Naive thymus-derived CD8-positive, alpha-beta T cell (primary cell): ENCODE results near the gene CYP2A7. TPM values are rescaled to one million over a fixed set of nuclear protein-coding genes. Genes with fewer than 3 reads are reported as not detected.
"Not testable (repeated sequence)": the region's sequence is repeated elsewhere in the genome, so short reads cannot be mapped to it uniquely, and the experiment has no call there.

Experiments used
- ATAC-seq, 2 donors: fragments of 150-1000 bp; cut with Tn5 transposase in 1 of 2; sonication (Bioruptor Pico), chemical (Tn5 transposase) in 1 of 2; 1 replicate in 1 of 2; 2 replicates in 1 of 2; pipeline ENCODE4 v1.10.0; 2021; ENCODE audit warnings: mild to moderate bottlenecking in 2 of 2, moderate library complexity in 2 of 2
- POLR2A ChIA-PET: fragments of 350-600 bp; sonication (Branson Sonifier 250); formaldehyde crosslinking; loops from one replicate; lab custom pipeline; 2021; ENCODE audit warnings: antibody characterized with exemption; lab: Charles Lee
- DNase-seq, 10 donors: peaks; one replicate each; pipeline versions ENCODE4 v3.0.0 to v3.0.0-alpha.2; 2020 to 2022
- H3K27ac Mint-ChIP-seq, 10 donors: one replicate each; pipeline ENCODE4 v1.8.0; 2020 to 2022; ENCODE audit warnings: mild to moderate bottlenecking in 10 of 10, mixed read lengths in 10 of 10, moderate library complexity in 4 of 10, inconsistent platforms in 1 of 10
- H3K27me3 Mint-ChIP-seq, 5 donors: one replicate each; pipeline ENCODE4 v1.8.0; 2021 to 2022; ENCODE audit warnings: mixed read lengths in 5 of 5
- H3K36me3 Mint-ChIP-seq, 3 donors: one replicate each; pipeline ENCODE4 v1.8.0; 2020 to 2022; ENCODE audit warnings: mixed read lengths in 3 of 3, mild to moderate bottlenecking in 2 of 3, inconsistent platforms in 1 of 3
- H3K4me1 Mint-ChIP-seq, 4 donors: one replicate each; pipeline ENCODE4 v1.8.0; 2021 to 2022; ENCODE audit warnings: mixed read lengths in 4 of 4
- H3K4me3 Mint-ChIP-seq, 10 donors: one replicate each; pipeline ENCODE4 v1.8.0; 2020 to 2022; ENCODE audit warnings: mild to moderate bottlenecking in 10 of 10, mixed read lengths in 10 of 10, moderate library complexity in 6 of 10, inconsistent platforms in 1 of 10
- H3K9me3 Mint-ChIP-seq, 9 donors: one replicate each; pipeline ENCODE4 v1.8.0; 2020 to 2022; ENCODE audit warnings: mixed read lengths in 9 of 9, mild to moderate bottlenecking in 3 of 9, inconsistent platforms in 1 of 9, moderate library complexity in 1 of 9
- polyA plus RNA-seq, 3 donors: library from polyadenylated mRNA; unstranded; fragments of 300-500 nt; fragmentation: Illumina TruSeq; gene quantifications; one replicate each; pipeline ENCODE4 v1.2.3, GENCODE V29; 2021
- total RNA-seq, 8 experiments: library from RNA in 2 of 8; stranded (reverse) in 2 of 8; gene quantifications; one replicate each; pipeline ENCODE4 v1.2.3 and lab custom pipeline; 2021 to 2026

Gene CYP2A7
- total and polyA plus RNA-seq, 5 experiments from 2014 or later, result not detected

DNA sequence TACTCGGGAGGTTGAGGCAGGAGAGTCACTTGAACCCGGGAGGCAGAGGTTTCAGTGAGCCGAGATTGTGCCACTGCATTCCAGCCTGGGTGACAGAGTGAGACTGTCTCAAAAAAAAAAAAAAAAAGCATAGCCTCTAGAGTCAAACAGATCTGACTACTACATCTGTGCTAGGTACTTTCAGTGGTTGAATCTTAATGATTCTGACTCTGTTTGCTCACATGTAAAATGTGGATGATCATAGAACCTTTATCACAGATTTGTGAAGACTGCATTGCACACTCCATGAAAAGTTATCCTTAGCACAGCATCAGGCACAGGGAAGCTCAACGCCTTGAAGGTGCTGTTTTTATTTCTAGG, 49.6 kb downstream of the CYP2A7 start:
- Mint-ChIP-seq H3K27ac (peak overlapping the region in 7 of 10 donors; percentile 25 to 96 (median 87)), H3K4me1 (peaks cover 2 to 23% (median 18%) of the 10 kb centered on the region in 4 donors)
- POLR2A ChIA-PET, result interaction anchor here (0.6 to 0.7 kb wide), 2 partner anchors 282 to 1054 kb away, joined by 3 read pairs; partner anchors contain the start of gene CYP2F1
- not testable (repeated sequence) for H3K9me3 Mint-ChIP-seq, DNase-seq, H3K36me3 Mint-ChIP-seq, H3K27me3 Mint-ChIP-seq, H3K4me3 Mint-ChIP-seq, ATAC-seq

- Mint-ChIP-seq H3K27me3 (no peaks in the 10 kb centered on the region), H3K9me3 (peaks cover 0 to 3% (median 0%) of the 10 kb centered on the region in 9 donors), H3K4me3 (no peak overlapping the region), H3K4me1 (peaks cover 8 to 29% (median 24%) of the 10 kb centered on the region in 4 donors), H3K36me3 (peaks cover 0 to 5% (median 0%) of the 10 kb centered on the region in 3 donors), H3K27ac (peak overlapping the region; percentile 22 to 97 (median 70))
- DNase-seq (no peak), ATAC-seq (no peak)
- POLR2A ChIA-PET, result no interaction called here
Measured at GRCh38 chr19:40831502-40832430, 50.3 kb downstream of the CYP2A7 start.

- H3K4me3 Mint-ChIP-seq, ATAC-seq, POLR2A ChIA-PET, H3K9me3 Mint-ChIP-seq, DNase-seq, H3K27me3 Mint-ChIP-seq, H3K36me3 Mint-ChIP-seq: not testable (repeated sequence)
- Mint-ChIP-seq H3K27ac (peak overlapping the region in 7 of 10 donors; percentile 45 to 97 (median 96)), H3K4me1 (peaks cover 10 to 39% (median 32%) of the 10 kb centered on the region in 4 donors)
Measured at GRCh38 chr19:40830741-40831140, 51.3 kb downstream of the CYP2A7 start.

DNA sequence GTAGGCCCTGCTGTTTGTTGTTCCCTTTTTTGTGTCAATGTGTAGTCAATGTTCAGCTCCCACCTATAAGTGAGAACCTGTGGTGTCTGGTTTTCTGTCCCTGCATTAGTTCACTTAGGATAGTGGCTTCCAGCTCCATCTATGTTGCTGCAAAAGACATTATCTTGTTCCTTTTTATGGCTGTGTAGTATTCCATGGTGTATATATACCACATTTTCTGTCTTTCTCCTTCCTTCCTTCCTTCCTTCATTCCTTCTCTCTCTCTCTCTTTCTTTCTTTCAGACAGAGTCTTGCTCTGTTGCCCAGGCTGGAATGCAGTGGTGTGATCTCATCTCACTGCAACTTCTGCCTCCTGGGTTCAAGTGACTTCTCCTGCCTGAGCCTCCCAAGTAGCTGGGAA, 52.8 kb downstream of the CYP2A7 start:
- H3K4me3 Mint-ChIP-seq, result peak overlapping the region in 2 of 10 donors; percentile 31 to 65

DNA sequence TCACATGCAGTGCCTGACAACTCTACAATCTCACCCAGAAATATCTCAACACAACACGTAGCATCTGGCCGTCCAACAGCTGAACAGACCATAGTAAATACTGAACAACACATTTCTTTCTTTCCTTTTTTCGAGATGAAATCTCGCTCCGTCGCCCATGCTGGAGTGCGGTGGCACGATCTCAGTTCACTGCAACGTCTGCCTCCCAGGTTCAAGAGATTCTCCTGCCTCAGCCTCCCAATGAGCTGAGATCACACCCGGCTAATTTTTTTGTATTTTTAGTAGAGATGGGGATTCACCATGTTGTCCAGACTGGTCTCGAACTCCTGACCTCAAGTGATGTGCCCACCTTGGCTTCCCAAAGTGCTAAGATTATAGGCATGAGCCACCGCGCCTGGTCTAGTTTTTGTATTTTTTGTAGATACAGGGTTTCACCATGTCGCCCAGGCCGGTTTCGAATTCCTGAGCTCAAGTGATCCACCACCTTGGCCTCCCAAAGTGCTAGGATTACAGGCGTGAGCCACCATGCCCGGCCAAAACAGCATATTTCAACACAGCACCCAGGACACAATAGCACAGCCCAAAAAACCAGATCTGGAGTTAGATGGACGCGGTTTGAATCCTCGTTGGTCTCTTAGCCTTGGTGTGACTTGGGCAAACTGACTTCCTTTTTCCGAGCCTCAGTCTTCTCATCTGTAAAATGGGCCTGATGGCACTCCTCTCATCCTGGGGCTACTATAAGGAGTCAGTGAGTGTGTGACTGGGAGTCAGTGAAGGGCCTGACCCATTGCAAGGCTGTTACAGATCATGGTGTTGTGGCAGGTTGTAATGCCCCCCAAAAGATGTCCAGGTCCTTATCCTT, 54.4 kb downstream of the CYP2A7 start:
- Mint-ChIP-seq H3K36me3 (peaks cover 0 to 5% (median 0%) of the 10 kb centered on the region in 3 donors), H3K4me3 (peak overlapping the region in 8 of 10 donors; percentile 21 to 77 (median 53)), H3K27me3 (no peaks in the 10 kb centered on the region), H3K27ac (peak overlapping the region; percentile 84 to 99 (median 96)), H3K4me1 (peaks cover 20 to 52% (median 41%) of the 10 kb centered on the region in 4 donors), H3K9me3 (peaks cover 0 to 3% (median 0%) of the 10 kb centered on the region in 9 donors)
- ATAC-seq (no peak), DNase-seq (no peak)
- POLR2A ChIA-PET, result interaction anchor here (0.8 to 1.9 kb wide), 6 partner anchors 11 to 293 kb away, joined by 3 to 5 read pairs (median 4); partner anchors contain the start of gene RAB4B

More for the DNA sequence above, 52.8 kb downstream of the CYP2A7 start:
- peaks cover 15 to 50% (median 43%) of the 10 kb centered on the region in 4 donors for H3K4me1 Mint-ChIP-seq
- peaks cover 0 to 3% (median 0%) of the 10 kb centered on the region in 9 donors for H3K9me3 Mint-ChIP-seq
- no peak for DNase-seq
- no peak for ATAC-seq
- peaks cover 0 to 5% (median 0%) of the 10 kb centered on the region in 3 donors for H3K36me3 Mint-ChIP-seq
- H3K27ac Mint-ChIP-seq, result peak overlapping the region; percentile 34 to 99 (median 96)
- POLR2A ChIA-PET, result interaction anchor here (1.6 kb wide), 1 partner anchor 27 kb away, joined by 5 read pairs; no protein-coding TSS in a partner anchor
- no peaks in the 10 kb centered on the region for H3K27me3 Mint-ChIP-seq

GRCh38 chr19:40826699-40827385, 55.2 kb downstream of the CYP2A7 start:
- not testable (repeated sequence) for H3K36me3 Mint-ChIP-seq, H3K27me3 Mint-ChIP-seq, H3K9me3 Mint-ChIP-seq
- peaks cover 20 to 49% (median 42%) of the 10 kb centered on the region in 4 donors for H3K4me1 Mint-ChIP-seq
- POLR2A ChIA-PET, result interaction anchor here (0.8 to 1.9 kb wide), 5 partner anchors 10 to 294 kb away, joined by 3 to 5 read pairs (median 4); partner anchors contain the start of gene RAB4B
- H3K27ac Mint-ChIP-seq, result peak overlapping the region; percentile 84 to 99 (median 96)
- DNase-seq, result peak; percentile 45 to 95 (median 84)
- peak; percentile 89 to 92 for ATAC-seq
- H3K4me3 Mint-ChIP-seq, result peak overlapping the region; percentile 21 to 77 (median 52)

- peak overlapping the region; percentile 21 to 77 (median 52) for H3K4me3 Mint-ChIP-seq
- not testable (repeated sequence) for DNase-seq, H3K27me3 Mint-ChIP-seq, H3K9me3 Mint-ChIP-seq, H3K36me3 Mint-ChIP-seq
- POLR2A ChIA-PET, result interaction anchor here (1.0 to 1.9 kb wide), 4 partner anchors 9 to 294 kb away, joined by 3 to 5 read pairs (median 4); partner anchors contain the start of gene RAB4B
- H3K27ac Mint-ChIP-seq, result peak overlapping the region; percentile 84 to 99 (median 96)
- peaks cover 20 to 49% (median 42%) of the 10 kb centered on the region in 4 donors for H3K4me1 Mint-ChIP-seq
- peak in 1 of 2 donors; percentile 2 for ATAC-seq
Measured at GRCh38 chr19:40826312-40826698, 55.7 kb downstream of the CYP2A7 start.

DNA sequence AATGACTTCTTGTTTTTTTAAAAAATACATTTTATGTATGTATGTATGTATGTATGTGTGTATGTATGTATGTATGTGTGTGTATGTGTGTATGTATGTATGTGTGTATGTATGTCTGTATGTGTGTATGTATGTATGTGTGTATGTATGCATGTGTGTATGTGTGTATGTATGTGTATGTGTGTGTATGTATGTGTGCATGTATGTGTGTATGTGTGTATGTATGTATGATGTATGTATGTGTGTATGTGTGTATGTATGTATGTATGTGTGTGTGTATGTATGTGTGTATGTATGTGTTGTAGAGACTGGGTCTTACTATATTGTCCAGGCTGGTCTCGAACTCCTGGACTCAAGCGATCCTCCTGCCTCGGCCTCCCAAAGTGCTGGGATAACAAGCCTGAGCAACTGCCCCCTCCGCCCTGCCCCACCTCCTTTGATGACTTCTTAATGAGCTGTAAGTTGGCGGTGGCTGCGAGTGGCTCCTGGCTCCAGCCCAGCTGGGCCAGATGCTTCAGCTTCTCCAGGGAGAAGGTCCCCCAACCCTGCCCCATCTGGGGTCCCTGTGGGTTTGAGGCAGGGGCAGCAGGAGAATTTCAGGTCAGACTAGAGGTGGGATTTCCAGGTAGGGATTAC, 56.5 kb downstream of the CYP2A7 start:
- H3K27me3 Mint-ChIP-seq, H3K36me3 Mint-ChIP-seq, ATAC-seq, H3K9me3 Mint-ChIP-seq, DNase-seq: not testable (repeated sequence)
- peak overlapping the region; percentile 47 to 99 (median 91) for H3K27ac Mint-ChIP-seq
- POLR2A ChIA-PET, result interaction anchor here (0.6 to 0.7 kb wide), 2 partner anchors 107 to 205 kb away, joined by 3 read pairs; no protein-coding TSS in a partner anchor
- H3K4me3 Mint-ChIP-seq, result peak overlapping the region in 5 of 10 donors; percentile 41 to 56 (median 43)
- peaks cover 20 to 49% (median 42%) of the 10 kb centered on the region in 4 donors for H3K4me1 Mint-ChIP-seq

Other genes starting within 250 kb of the CYP2A7 start
- gene NUMBL, start 191.6 kb downstream of the CYP2A7 start, total RNA-seq, result 10 to 100 TPM; 15.6 to 16.9 TPM
- gene NUMBL, start 191.6 kb downstream of the CYP2A7 start, polyA plus RNA-seq, result 1 to 10 TPM in 1 of 3 donors, under 1 TPM in 2; 0.80 to 1.2 (median 0.83) TPM
- 10 to 100 TPM; 39.2 to 39.3 TPM for gene COQ8B, start 165.3 kb downstream of the CYP2A7 start, total RNA-seq
- 10 to 100 TPM in 2 of 3 donors, 1 to 10 TPM in 1; 9.8 to 14.8 (median 13.3) TPM for gene COQ8B, start 165.3 kb downstream of the CYP2A7 start, polyA plus RNA-seq
- gene ITPKC, start 165.1 kb downstream of the CYP2A7 start, total RNA-seq, result 1 to 10 TPM; 6.3 to 8.1 TPM
- gene ITPKC, start 165.1 kb downstream of the CYP2A7 start, polyA plus RNA-seq, result 1 to 10 TPM; 2.9 to 5.7 (median 4.0) TPM
- 1 to 10 TPM; 7.0 to 7.1 TPM for gene ACTMAP, start 131.8 kb downstream of the CYP2A7 start, total RNA-seq
- 1 to 10 TPM; 2.5 to 4.6 (median 3.4) TPM for gene ACTMAP, start 131.8 kb downstream of the CYP2A7 start, polyA plus RNA-seq
- gene SNRPA, start 131.0 kb downstream of the CYP2A7 start, total RNA-seq, result 10 to 100 TPM; 64.1 to 68.2 TPM
- gene SNRPA, start 131.0 kb downstream of the CYP2A7 start, polyA plus RNA-seq, result 10 to 100 TPM; 45.9 to 62.3 (median 60.4) TPM
- gene MIA, start 106.7 kb downstream of the CYP2A7 start, total RNA-seq, result 1 to 10 TPM in 1 of 2 experiments, not detected in 1; 2.2 TPM
- not detected for gene MIA, start 106.7 kb downstream of the CYP2A7 start, polyA plus RNA-seq
- 10 to 100 TPM; 47.3 to 48.6 TPM for gene RAB4B, start 104.0 kb downstream of the CYP2A7 start, total RNA-seq
- 10 to 100 TPM; 76.4 to 87.2 (median 87.1) TPM for gene RAB4B, start 104.0 kb downstream of the CYP2A7 start, polyA plus RNA-seq
- 100 to 1,000 TPM; 233 to 243 TPM for gene EGLN2, start 83.0 kb downstream of the CYP2A7 start, total RNA-seq
- 100 to 1,000 TPM; 104 to 214 (median 153) TPM for gene EGLN2, start 83.0 kb downstream of the CYP2A7 start, polyA plus RNA-seq
- gene CYP2A6, start 31.8 kb downstream of the CYP2A7 start, total RNA-seq, result not detected
- not detected for gene CYP2A6, start 31.8 kb downstream of the CYP2A7 start, polyA plus RNA-seq
- gene CYP2B6, start 109.1 kb upstream of the CYP2A7 start, total RNA-seq, result not detected
- gene CYP2B6, start 109.1 kb upstream of the CYP2A7 start, polyA plus RNA-seq, result not detected
- not detected for gene CYP2A13, start 206.2 kb upstream of the CYP2A7 start, total RNA-seq
- not detected for gene CYP2A13, start 206.2 kb upstream of the CYP2A7 start, polyA plus RNA-seq
- gene CYP2F1, start 232.2 kb upstream of the CYP2A7 start, total RNA-seq, result not detected
- under 1 TPM in 1 of 3 donors, not detected in 2; 0.19 TPM for gene CYP2F1, start 232.2 kb upstream of the CYP2A7 start, polyA plus RNA-seq